ENCODE measurements around the gene NDUFAF2.
"Not testable (repeated sequence)": the region's sequence is repeated elsewhere in the genome, so short reads cannot be mapped to it uniquely, and the experiment has no call there.

Gene NDUFAF2

DNA sequence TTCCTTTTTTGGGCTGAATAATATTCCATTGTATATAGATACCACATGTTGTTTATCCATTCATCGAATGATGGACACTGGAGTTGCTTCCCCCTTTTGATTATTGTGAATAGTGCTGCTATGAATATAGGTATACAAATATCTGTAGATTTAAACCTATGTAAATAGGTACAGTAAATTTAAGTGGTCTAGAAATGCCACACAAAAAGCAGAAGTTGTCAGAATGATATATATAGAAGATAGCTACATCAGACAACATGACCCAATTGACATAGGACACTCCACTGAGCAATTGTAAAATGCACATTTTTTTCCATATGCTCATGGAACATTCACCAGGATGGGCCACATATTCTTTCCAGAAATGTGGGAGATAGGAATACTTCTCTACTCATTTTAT is 139.7 kb downstream of the NDUFAF2 start:
- H3K4me3 ChIP-seq (replicated peaks; ENCODE audit: low read depth, low read length) = no peak overlapping the region
- no peak for DNase-seq (ENCODE audit: low read depth)
- TF ChIP-seq, protein P1, sequence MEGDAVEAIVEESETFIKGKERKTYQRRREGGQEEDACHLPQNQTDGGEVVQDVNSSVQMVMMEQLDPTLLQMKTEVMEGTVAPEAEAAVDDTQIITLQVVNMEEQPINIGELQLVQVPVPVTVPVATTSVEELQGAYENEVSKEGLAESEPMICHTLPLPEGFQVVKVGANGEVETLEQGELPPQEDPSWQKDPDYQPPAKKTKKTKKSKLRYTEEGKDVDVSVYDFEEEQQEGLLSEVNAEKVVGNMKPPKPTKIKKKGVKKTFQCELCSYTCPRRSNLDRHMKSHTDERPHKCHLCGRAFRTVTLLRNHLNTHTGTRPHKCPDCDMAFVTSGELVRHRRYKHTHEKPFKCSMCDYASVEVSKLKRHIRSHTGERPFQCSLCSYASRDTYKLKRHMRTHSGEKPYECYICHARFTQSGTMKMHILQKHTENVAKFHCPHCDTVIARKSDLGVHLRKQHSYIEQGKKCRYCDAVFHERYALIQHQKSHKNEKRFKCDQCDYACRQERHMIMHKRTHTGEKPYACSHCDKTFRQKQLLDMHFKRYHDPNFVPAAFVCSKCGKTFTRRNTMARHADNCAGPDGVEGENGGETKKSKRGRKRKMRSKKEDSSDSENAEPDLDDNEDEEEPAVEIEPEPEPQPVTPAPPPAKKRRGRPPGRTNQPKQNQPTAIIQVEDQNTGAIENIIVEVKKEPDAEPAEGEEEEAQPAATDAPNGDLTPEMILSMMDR (IDR thresholded peaks at IDR 0.05; ENCODE audit: low read length, missing control alignments) = no peak

DNA sequence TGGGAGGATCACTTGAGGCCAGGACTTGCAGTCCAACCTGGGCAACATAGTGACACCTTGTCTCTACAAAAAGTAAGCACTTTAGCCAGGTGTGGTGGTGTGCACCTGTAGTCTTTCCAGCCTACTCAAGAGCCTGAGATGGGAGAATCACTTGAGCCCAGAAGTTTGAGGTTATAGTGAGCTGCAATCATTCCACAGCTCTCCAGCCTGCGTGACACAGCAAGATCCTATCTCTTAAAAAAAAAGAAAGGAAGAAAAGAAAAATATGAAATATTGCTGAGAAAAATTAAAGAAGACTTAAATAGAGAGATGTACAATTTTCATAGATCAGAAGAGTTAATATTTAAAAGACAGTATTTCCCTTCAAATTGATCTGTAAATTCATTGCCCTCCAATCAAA is 140.9 kb downstream of the NDUFAF2 start:
- H3K4me3 ChIP-seq (replicated peaks; ENCODE audit: low read depth, low read length) = no peak overlapping the region
- TF ChIP-seq, protein P1 (IDR thresholded peaks at IDR 0.05; ENCODE audit: low read length, missing control alignments) = no peak
- no peak for DNase-seq (ENCODE audit: low read depth)

DNA sequence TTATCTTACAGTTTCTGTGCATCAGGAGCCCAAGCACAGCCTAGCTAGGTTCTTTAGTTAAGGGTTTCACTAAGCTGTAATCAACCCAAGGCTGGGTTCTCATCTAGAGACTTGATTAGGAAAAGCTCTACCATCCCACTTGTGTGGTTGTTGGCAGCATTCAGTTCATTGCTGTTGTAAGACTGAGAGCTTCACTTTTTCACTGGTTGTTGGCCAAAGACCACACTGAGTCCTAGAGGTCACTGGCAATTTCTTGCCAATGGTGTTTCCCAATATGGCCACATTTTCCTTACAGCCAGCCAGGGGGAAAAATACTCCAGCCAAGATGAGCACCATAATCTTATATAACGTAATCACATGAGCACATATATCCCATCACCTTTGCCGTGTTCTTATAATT is 142.9 kb downstream of the NDUFAF2 start:
- TF ChIP-seq, protein P1 (IDR thresholded peaks at IDR 0.05; ENCODE audit: low read length, missing control alignments) = no peak
- H3K4me3 ChIP-seq (replicated peaks; ENCODE audit: low read depth, low read length) = no peak overlapping the region
- no peak for DNase-seq (ENCODE audit: low read depth)

DNA sequence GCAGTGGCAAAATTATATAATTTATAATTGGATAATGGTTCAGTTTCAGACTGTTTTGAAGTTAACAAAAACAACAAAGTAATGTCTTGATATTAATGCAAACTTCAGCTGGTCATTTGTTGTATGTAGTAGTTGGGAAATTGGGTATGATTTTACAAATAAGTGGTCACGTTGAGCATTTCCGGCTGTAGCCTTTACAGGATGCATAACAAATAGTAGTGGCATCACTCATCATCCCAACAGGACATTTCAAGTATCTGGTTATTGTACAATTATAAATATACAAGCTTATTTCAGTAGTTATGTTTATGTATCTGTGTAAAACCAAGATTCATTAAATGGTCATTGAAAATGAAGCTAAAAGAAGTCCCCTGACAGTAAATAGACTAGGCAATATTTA is 144.3 kb downstream of the NDUFAF2 start:
- DNase-seq (ENCODE audit: low read depth) = peak; percentile 43
- TF ChIP-seq, protein P1 (IDR thresholded peaks at IDR 0.05; ENCODE audit: low read length, missing control alignments) = no peak
- H3K4me3 ChIP-seq (replicated peaks; ENCODE audit: low read depth, low read length) = no peak overlapping the region

DNA sequence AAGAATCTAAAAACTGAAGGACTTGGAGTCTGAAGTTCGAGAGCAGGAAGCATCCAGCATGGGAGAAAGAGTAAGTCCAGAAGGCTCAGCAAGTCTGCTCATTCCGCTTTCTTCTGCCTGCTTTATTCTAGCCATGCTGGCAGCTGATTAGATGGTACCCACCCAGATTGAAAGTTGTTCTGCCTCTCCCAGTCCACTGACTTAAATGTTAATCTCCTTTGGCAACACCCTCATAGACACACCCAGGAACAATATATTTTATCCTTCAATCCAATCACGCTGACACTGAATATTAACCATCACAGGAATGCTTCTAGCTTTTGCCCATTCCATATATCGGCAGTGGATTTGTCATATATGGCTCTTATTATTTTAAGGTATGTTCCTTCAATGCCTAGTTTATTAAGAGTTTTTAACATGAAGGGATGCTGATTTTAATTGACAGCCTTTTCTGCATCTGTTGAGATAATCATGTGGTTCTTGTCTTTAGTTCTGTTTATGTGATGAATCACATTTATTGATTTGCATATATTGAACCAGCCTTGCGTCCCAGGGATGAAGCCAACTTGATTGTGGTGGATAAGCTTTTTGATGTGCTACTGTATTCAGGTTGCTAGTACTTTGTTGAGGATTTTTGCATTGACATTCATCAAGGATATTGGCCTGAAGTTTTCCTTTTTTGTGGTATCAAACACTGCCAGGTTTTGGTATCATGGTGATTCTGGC is 148.2 kb downstream of the NDUFAF2 start:
- DNase-seq (ENCODE audit: low read depth); H3K4me3 ChIP-seq (replicated peaks; ENCODE audit: low read depth, low read length): not testable (repeated sequence)

DNA sequence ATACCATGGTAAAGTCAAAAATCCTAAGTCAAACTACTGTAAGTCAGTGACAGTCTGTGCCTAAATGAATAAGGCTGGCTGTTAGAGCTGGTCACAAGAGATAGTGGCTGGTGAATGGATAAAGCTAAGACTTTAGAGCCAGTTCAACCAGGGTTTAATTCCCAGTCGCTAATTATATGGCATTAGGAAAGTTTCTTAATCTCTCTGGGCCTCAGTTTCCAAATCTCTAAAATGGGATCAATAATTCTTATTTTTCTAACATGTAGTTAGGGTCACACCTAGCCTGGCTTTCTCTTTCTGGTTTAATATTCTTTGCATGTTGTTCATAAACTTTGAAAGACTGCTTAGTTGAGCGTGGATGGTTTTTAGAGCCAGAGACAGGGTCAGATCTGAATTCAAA is 152.5 kb downstream of the NDUFAF2 start:
- TF ChIP-seq, protein P1 (IDR thresholded peaks at IDR 0.05; ENCODE audit: low read length, missing control alignments) = no peak
- no peak for DNase-seq (ENCODE audit: low read depth)
- no peak overlapping the region for H3K4me3 ChIP-seq (replicated peaks; ENCODE audit: low read depth, low read length)

DNA sequence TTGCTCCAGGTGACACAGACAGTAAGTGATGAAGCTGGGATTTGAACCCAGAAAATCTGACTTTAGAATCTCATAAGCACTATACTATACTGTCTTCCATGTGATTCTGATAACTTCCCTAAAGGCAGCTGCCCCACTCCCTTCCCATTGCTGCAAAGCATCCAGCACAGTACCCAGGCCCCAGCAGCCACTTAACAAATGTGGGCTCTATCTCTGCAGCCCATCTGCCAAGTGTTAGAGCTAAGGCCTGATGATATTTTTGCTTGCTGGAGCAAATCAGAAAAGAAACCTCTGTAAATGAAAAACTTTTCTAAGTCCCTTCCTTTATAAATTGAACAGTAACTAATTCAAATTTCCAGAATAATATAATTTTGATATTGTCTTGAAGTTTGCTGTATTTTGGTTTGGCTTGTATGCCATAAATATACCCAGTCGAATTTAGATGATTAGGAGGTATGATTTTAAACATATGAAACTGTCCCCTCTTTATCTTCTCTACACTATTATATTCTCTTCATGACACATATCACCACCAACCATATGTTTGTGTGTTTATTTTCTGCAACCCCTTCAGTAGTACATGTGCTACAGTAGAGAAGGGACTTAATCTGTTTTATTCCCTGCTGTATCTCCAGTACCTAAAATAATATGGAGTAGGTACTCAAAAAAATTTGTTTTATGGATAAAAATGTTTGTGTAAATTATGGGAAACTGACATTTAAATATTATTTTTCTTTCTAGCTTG is 153.4 kb downstream of the NDUFAF2 start:
- H3K4me3 ChIP-seq (replicated peaks; ENCODE audit: low read depth, low read length) = no peak overlapping the region
- TF ChIP-seq, protein P1 (IDR thresholded peaks at IDR 0.05; ENCODE audit: low read length, missing control alignments) = no peak

More for the DNA sequence above, 153.4 kb downstream of the NDUFAF2 start:
- no peak for DNase-seq (ENCODE audit: low read depth)
